PFSK-1 (cell line): ENCODE data around the gene ANGPTL4.

Source experiments
- FOXP2 ChIP-seq: optimal IDR thresholded peaks from 2 replicates; pipeline ENCODE3; 2011; ENCODE audit warnings: borderline replicate concordance, control low read depth, inconsistent platforms; ENCODE audit not compliant: insufficient read depth; ENCODE audit errors: extremely low read length, extremely low read depth
- POLR2AphosphoS5 ChIP-seq: IDR thresholded peaks from 2 replicates; pipeline ENCODE4 v1.6.1; 2012; ENCODE audit warnings: low read depth, mild to moderate bottlenecking, control low read depth, low read length, moderate library complexity
- REST ChIP-seq, 2 experiments: IDR thresholded peaks; 2 replicates each; pipeline versions ENCODE4 v1.6.1 to v1.8.0; 2011 to 2012; ENCODE audit warnings: low read depth in 2 of 2, low read length in 2 of 2, control low read depth in 1 of 2, inconsistent platforms in 1 of 2, mild to moderate bottlenecking in 1 of 2, moderate library complexity in 1 of 2; ENCODE audit not compliant: insufficient read depth in 1 of 2
- SIN3A ChIP-seq: IDR thresholded peaks from 2 replicates; pipeline ENCODE4 v1.6.1; 2012; ENCODE audit warnings: mild to moderate bottlenecking, low read length, moderate library complexity, borderline replicate concordance; ENCODE audit not compliant: insufficient read depth
- TAF1 ChIP-seq: IDR thresholded peaks from 2 replicates; pipeline ENCODE4 v1.6.1; 2012; ENCODE audit warnings: low read length, control low read depth, borderline replicate concordance; ENCODE audit not compliant: insufficient read depth

The ANGPTL4 gene

GRCh38 chr19:8321986-8322637 is 41.8 kb upstream of the ANGPTL4 start:
- TF ChIP-seq SIN3A, result no peak
- no peak for TF ChIP-seq REST (IDR thresholded peaks at IDR 0.05; ENCODE audit: insufficient read depth in 1 of 2, low read depth in 2 of 2, low read length in 2 of 2)
- no peak for TF ChIP-seq FOXP2
- no peak for TF ChIP-seq TAF1
- TF ChIP-seq POLR2AphosphoS5, result no peak

DNA sequence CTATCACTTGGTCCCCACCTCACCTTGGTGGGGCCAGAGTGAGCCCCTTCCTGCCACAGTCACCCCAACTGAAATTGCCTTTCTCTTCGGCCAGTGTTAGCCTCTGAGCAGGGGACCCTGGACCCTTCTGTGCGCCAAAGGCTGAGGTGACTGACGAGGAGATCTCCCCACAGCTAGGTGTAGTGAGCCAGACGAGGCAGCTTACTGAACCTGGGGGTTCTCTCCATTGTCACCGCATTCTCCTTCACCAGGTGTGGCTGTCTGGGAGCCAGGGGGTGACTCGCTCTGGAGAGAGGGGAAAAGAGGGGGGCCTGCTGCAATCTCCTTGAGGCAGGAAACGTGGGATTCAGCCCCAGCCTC is 41.3 kb upstream of the ANGPTL4 start:
- TF ChIP-seq REST (IDR thresholded peaks at IDR 0.05; ENCODE audit: insufficient read depth in 1 of 2, low read depth in 2 of 2, low read length in 2 of 2) (no peak), FOXP2 (no peak), POLR2AphosphoS5 (no peak), SIN3A (no peak), TAF1 (no peak)

DNA sequence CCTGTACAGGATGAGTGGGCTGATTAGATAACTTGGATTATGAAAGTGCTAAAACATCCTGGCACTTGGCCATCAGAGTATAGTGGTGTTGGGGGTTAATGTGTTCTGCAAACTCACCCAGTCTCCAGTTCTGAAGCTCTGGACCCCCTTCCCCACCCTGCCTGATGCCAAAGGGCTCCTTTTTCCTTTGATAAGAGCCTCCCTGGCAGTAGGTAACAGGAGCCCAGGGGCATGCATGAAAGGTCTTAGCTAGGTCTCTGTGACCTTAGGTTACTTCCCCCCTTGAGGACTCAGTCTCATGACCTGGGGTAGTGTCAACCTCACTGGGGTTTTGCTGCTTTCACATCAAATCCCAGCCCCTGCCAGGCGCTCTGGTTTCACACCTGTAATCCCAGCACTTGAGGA is 40.2 kb upstream of the ANGPTL4 start:
- TF ChIP-seq TAF1, result no peak
- TF ChIP-seq POLR2AphosphoS5, result peak; percentile 69; the same call in 1 of the 2 replicates
- no peak for TF ChIP-seq SIN3A

DNA sequence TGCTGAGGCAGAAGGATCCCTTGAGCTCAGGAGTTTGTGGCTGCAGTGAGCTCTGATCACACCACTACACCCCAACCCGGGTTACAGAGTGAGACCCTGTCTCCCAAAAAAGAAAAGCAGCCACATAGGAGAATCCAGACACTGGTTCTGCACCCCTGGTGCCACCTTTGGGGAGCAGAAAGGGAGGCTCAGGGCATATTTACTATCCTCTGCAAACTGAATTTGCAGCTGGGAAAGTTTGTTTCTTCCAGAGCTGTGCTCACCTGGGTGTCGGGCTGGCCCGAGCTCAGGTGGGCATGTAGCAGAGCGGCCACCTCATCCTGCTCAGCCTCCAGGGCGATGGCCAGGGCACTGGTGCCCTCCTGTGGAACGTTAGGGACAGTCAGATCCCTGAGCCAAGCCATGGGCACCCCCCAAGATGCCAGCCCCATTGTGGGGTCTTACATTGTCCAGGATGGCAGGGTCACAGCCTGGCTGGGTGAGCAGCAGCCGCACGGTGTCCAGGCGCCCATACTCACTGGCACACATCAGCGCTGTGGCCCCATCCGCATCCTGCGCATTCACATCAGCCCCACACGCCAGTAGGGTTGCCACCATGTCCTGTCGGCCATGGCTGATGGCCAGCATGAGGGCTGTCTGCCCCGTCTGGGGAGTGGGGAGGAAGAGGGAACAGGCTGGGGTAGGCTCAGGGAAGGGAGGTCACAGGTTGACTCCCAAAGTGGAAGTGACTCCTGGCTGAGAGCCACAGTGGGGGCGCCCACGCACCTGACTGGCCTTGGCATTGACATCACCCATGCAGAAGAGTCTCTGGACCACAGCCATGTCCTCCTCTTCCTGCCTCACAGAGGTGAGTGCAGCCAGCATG is 39.5 kb upstream of the ANGPTL4 start:
- TF ChIP-seq REST (IDR thresholded peaks at IDR 0.05; ENCODE audit: insufficient read depth in 1 of 2, low read depth in 2 of 2, low read length in 2 of 2) (no peak), TAF1 (no peak; the same call in 1 of the 2 replicates), SIN3A (no peak), POLR2AphosphoS5 (no peak; the same call in none of the 2 replicates), FOXP2 (no peak)

DNA sequence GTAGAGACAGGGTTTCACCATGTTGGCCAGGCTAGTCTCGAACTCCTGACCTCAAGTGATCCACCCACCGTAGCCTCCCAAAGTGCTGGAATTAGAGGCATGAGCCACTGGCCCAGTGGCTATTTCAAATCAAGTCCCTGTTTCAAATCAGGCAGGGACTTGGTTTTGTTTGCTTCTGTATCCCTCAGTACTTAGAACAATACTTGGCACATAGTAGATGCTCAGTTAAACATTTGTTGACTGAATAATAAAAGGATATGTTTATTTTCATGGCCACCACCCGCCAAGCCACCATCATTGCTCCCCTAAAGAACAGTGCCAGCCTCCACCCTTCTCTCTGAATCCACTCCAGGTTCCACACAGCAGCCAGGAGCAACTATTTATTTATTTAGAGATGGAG is 38.5 kb upstream of the ANGPTL4 start:
- no peak for TF ChIP-seq POLR2AphosphoS5
- TF ChIP-seq REST (IDR thresholded peaks at IDR 0.05; ENCODE audit: insufficient read depth in 1 of 2, low read depth in 2 of 2, low read length in 2 of 2), result no peak
- no peak for TF ChIP-seq FOXP2
- no peak for TF ChIP-seq SIN3A
- no peak for TF ChIP-seq TAF1
